IMR-90 (cell line): ENCODE results near the gene JMY. TPM values are rescaled to one million over a fixed set of nuclear protein-coding genes. Genes with fewer than 3 reads are reported as not detected.

Experiments used
- ATAC-seq: fragments of 200-7000 bp; cut with Tn5 transposase; 2 replicates; pipeline ENCODE4 v1.9.1; 2020; ENCODE audit warnings: low read depth, mild to moderate bottlenecking, moderate library complexity
- BruUV-seq: library from RNA; stranded (reverse); fragments of 400-500 nt; replicated peaks from 2 replicates; lab custom pipeline; 2021; lab: Mats Ljungman, UMichigan
- CTCF ChIA-PET: fragments of 300-600 bp; formaldehyde crosslinking; extraction: SDS; loops from one replicate; lab custom pipeline; 2021; ENCODE audit warnings: antibody characterized with exemption; lab: Yijun Ruan, JAX
- POLR2A ChIA-PET: fragments of 300-600 bp; sonication (Branson Sonifier 250); formaldehyde crosslinking; loops from one replicate; lab custom pipeline; 2022; ENCODE audit warnings: antibody characterized with exemption; ENCODE audit not compliant: unreplicated experiment; lab: Charles Lee
- DNase-seq: peaks from one replicate; pipeline ENCODE4 v3.0.0; 2013
- H2AFZ ChIP-seq: replicated peaks from 2 replicates; pipeline ENCODE3; 2013; ENCODE audit warnings: low read length, mild to moderate bottlenecking; ENCODE audit not compliant: poor library complexity
- H2AK5ac ChIP-seq: 2 replicates; pipeline ENCODE4 v1.6.1; 2013; ENCODE audit warnings: low read depth, low read length, inconsistent platforms
- H2AK9ac ChIP-seq: replicated peaks from 2 replicates; pipeline ENCODE3; 2013; ENCODE audit warnings: mild to moderate bottlenecking, low read depth, low read length, moderate library complexity; ENCODE audit not compliant: poor library complexity
- H2BK120ac ChIP-seq: 2 replicates; pipeline ENCODE4 v1.6.1; 2013; ENCODE audit warnings: low read depth, low read length, inconsistent platforms
- H2BK15ac ChIP-seq: 3 replicates; pipeline ENCODE4 v1.6.1; 2013; ENCODE audit warnings: low read depth, low read length, inconsistent platforms
- H2BK20ac ChIP-seq: 2 replicates; pipeline ENCODE4 v1.6.1; 2013; ENCODE audit warnings: low read depth, mild to moderate bottlenecking, inconsistent platforms, low read length, moderate library complexity
- H2BK5ac ChIP-seq: 2 replicates; pipeline ENCODE4 v1.6.1; 2013; ENCODE audit warnings: mild to moderate bottlenecking, low read depth, low read length, inconsistent platforms; ENCODE audit not compliant: poor library complexity, severe bottlenecking
- H3K14ac ChIP-seq: replicated peaks from 2 replicates; pipeline ENCODE4 v1.6.1; 2013; ENCODE audit warnings: low read depth, low read length, inconsistent platforms
- H3K18ac ChIP-seq: 2 replicates; pipeline ENCODE4 v1.6.1; 2013; ENCODE audit warnings: low read depth, low read length, control low read depth
- H3K23ac ChIP-seq: 2 replicates; pipeline ENCODE4 v1.6.1; 2013; ENCODE audit warnings: low read depth, low read length, inconsistent platforms
- H3K27ac ChIP-seq: 2 replicates; pipeline ENCODE4 v1.5.1; 2013; ENCODE audit warnings: mild to moderate bottlenecking, control low read depth, low read length; ENCODE audit not compliant: insufficient read depth
- H3K27me3 ChIP-seq: 2 replicates; pipeline ENCODE4 v1.6.1; 2013; ENCODE audit warnings: low read length; ENCODE audit not compliant: control insufficient read depth, insufficient read depth
- H3K36me3 ChIP-seq: 2 replicates; pipeline ENCODE4 v1.6.1; 2013; ENCODE audit warnings: low read length, mixed read lengths; ENCODE audit not compliant: control insufficient read depth, insufficient read depth
- H3K4ac ChIP-seq: 2 replicates; pipeline ENCODE4 v1.6.1; 2013; ENCODE audit warnings: low read depth, low read length, inconsistent platforms
- H3K4me1 ChIP-seq: 2 replicates; pipeline ENCODE4 v1.6.1; 2013; ENCODE audit warnings: low read length, mixed read lengths; ENCODE audit not compliant: control insufficient read depth, insufficient read depth
- H3K4me2 ChIP-seq: 2 replicates; pipeline ENCODE4 v1.6.1; 2013; ENCODE audit warnings: low read depth, mild to moderate bottlenecking, control low read depth, low read length, moderate library complexity
- H3K4me3 ChIP-seq: 2 replicates; pipeline ENCODE4 v1.5.1; 2013; ENCODE audit warnings: low read depth, mild to moderate bottlenecking, control low read depth, low read length, moderate library complexity; ENCODE audit not compliant: insufficient read depth
- H3K56ac ChIP-seq: 2 replicates; pipeline ENCODE4 v1.6.1; 2013; ENCODE audit warnings: low read length, inconsistent platforms; ENCODE audit not compliant: insufficient read depth; ENCODE audit errors: extremely low read depth
- H3K79me1 ChIP-seq, 2 experiments: 2 replicates each; pipeline ENCODE4 v1.6.1; 2013; ENCODE audit warnings: low read length in 2 of 2, inconsistent platforms in 1 of 2, low read depth in 1 of 2
- H3K9ac ChIP-seq: 2 replicates; pipeline ENCODE4 v1.6.1; 2013; ENCODE audit warnings: low read depth, low read length, control low read depth
- H3K9me1 ChIP-seq: 2 replicates; pipeline ENCODE4 v1.6.1; 2013; ENCODE audit warnings: low read length, inconsistent platforms; ENCODE audit not compliant: insufficient read depth
- H3K9me3 ChIP-seq: 2 replicates; pipeline ENCODE4 v1.6.1; 2013; ENCODE audit warnings: low read length; ENCODE audit not compliant: control insufficient read depth, insufficient read depth
- H4K20me1 ChIP-seq: 2 replicates; pipeline ENCODE4 v1.6.1; 2013; ENCODE audit warnings: low read length, inconsistent platforms; ENCODE audit not compliant: insufficient read depth
- H4K5ac ChIP-seq: 2 replicates; pipeline ENCODE4 v1.6.1; 2013; ENCODE audit warnings: mild to moderate bottlenecking, low read depth, low read length, control low read depth
- H4K8ac ChIP-seq, 2 experiments: 2 replicates each; pipeline ENCODE4 v1.6.1; 2013; ENCODE audit warnings: low read depth in 2 of 2, low read length in 2 of 2, control low read depth in 1 of 2, inconsistent platforms in 1 of 2
- H4K91ac ChIP-seq: 2 replicates; pipeline ENCODE4 v1.6.1; 2013; ENCODE audit warnings: low read depth, low read length, inconsistent platforms; ENCODE audit not compliant: insufficient read depth
- CEBPB ChIP-seq: IDR thresholded peaks from 2 replicates; pipeline ENCODE4 v1.6.1; 2012; ENCODE audit warnings: low read depth, low read length, improper control_type of control experiment
- CTCF ChIP-seq: conservative IDR thresholded peaks from 2 replicates; pipeline ENCODE4 v1.5.1; 2012; ENCODE audit warnings: mild to moderate bottlenecking, low read depth, low read length, improper control_type of control experiment
- WGBS, 2 experiments: methylation state at CpG; one replicate each; pipeline versions ENCODE4 v1.1.5 to v1.1.7; 2013; ENCODE audit warnings: missing lambda C conversion rate in 2 of 2; ENCODE audit not compliant: insufficient read length in 1 of 2; ENCODE audit errors: extremely low coverage in 2 of 2; 5-methylcytosine and 5-hydroxymethylcytosine counted together
- dilution Hi-C: fragments of 300-500 bp; cut with HindIII; formaldehyde crosslinking; loops from one replicate; pipeline ENCODE4 v1.14.3; 2018; ENCODE audit warnings: low sequenced_read_pairs; ENCODE audit not compliant: unreplicated experiment
- in situ Hi-C: fragments of 300-500 bp; cut with MboI; formaldehyde crosslinking; loops from 3 replicates; pipeline ENCODE4 v1.14.3; 2019; ENCODE audit warnings: low sequenced_read_pairs, inconsistent platforms, mixed read lengths
- intact Hi-C: fragments of 100-400 bp; cut with micrococcal nuclease; formaldehyde crosslinking; loops from 2 replicates; pipeline ENCODE4 v1.10.0; 2022
- polyA plus RNA-seq, 3 experiments: library from polyadenylated mRNA; depleted of rRNA; stranded (reverse); fragments of >200 nt; gene quantifications; 2 replicates each; pipeline ENCODE4 v1.2.3, GENCODE V29; 2012; ENCODE audit warnings: low replicate concordance in 1 of 3
- total RNA-seq: library from RNA; depleted of rRNA; stranded (reverse); fragments of >200 nt; gene quantifications from 2 replicates; pipeline ENCODE4 v1.2.3, GENCODE V29; 2012

The JMY gene
- total and polyA plus RNA-seq, 2 of the 4 experiments (the other 2 are of a cell fraction), result 1.7 to 3.2 TPM

GRCh38 chr5:79295029-79295428, 59.1 kb downstream of the JMY start:
- no peak overlapping the region for H2AK5ac ChIP-seq
- H3K4ac ChIP-seq, result no peak overlapping the region
- H3K27ac ChIP-seq, result no peak overlapping the region
- peaks cover 4% of the 10 kb centered on the region for H3K36me3 ChIP-seq
- no peak overlapping the region for H3K23ac ChIP-seq
- H3K9ac ChIP-seq, result no peak overlapping the region
- H2AFZ ChIP-seq, result no peak overlapping the region
- no peaks in the 10 kb centered on the region for H3K79me1 ChIP-seq
- no peak overlapping the region for H3K18ac ChIP-seq
- DNase-seq (no peak), ATAC-seq (no peak)
- no peaks in the 10 kb centered on the region for H3K27me3 ChIP-seq
- no peaks in the 10 kb centered on the region for H4K20me1 ChIP-seq
- H2BK20ac ChIP-seq, result no peak overlapping the region
- intact Hi-C loops, result no loop called here
- H2BK120ac ChIP-seq, result no peak overlapping the region
- no TSS peak for BruUV-seq
- H3K4me2 ChIP-seq, result no peak overlapping the region
- no peak overlapping the region for H3K4me3 ChIP-seq
- dilution Hi-C loops, result no loop called here
- no peak overlapping the region for H4K8ac ChIP-seq
- CTCF ChIA-PET, result no interaction called here
- TF ChIP-seq CEBPB (no peak), CTCF (no peak)
- H3K9me1 ChIP-seq, result no peaks in the 10 kb centered on the region
- no peak overlapping the region for H3K56ac ChIP-seq
- no peaks in the 10 kb centered on the region for H3K9me3 ChIP-seq
- no peak overlapping the region for H4K91ac ChIP-seq
- H2AK9ac ChIP-seq, result no peak overlapping the region
- H2BK15ac ChIP-seq, result no peak overlapping the region
- in situ Hi-C loops, result no loop called here
- H3K14ac ChIP-seq, result no peak overlapping the region
- H3K4me1 ChIP-seq, result peaks cover 2% of the 10 kb centered on the region
- POLR2A ChIA-PET, result no interaction called here
- no CpG with 5 or more reads among the region's 2 CpGs for WGBS, 2 experiments
- H2BK5ac ChIP-seq, result no peak overlapping the region
- H4K5ac ChIP-seq, result no peak overlapping the region
